SK-N-SH treated with all-trans-retinoic acid at 6 μM for 48 hours (cell line): ENCODE measurements around the gene AMIGO3.
"Not testable (repeated sequence)": the region's sequence is repeated elsewhere in the genome, so short reads cannot be mapped to it uniquely, and the experiment has no call there.

Experiments
- CSRNP3 ChIP-seq: fragments of 250-450 bp; sonication (Bioruptor Pico); IDR thresholded peaks from 2 replicates; pipeline ENCODE4 v1.5.1; 2021; ENCODE audit warnings: mild to moderate bottlenecking, moderate library complexity
- ESRRG ChIP-seq: fragments of 250-450 bp; sonication (Bioruptor Pico); IDR thresholded peaks from 2 replicates; pipeline ENCODE4 v1.6.1; 2021; ENCODE audit warnings: mild to moderate bottlenecking
- PPARA ChIP-seq: fragments of 250-450 bp; sonication (Bioruptor Pico); IDR thresholded peaks from 2 replicates; pipeline ENCODE4 v1.5.0; 2020; ENCODE audit warnings: mild to moderate bottlenecking, borderline replicate concordance
- RARB ChIP-seq: fragments of 250-450 bp; sonication (Bioruptor Pico); IDR thresholded peaks from 2 replicates; pipeline ENCODE4 v1.8.0; 2021; ENCODE audit warnings: mild to moderate bottlenecking, moderate library complexity
- SNAI2 ChIP-seq: fragments of 250-450 bp; sonication (Bioruptor Pico); IDR thresholded peaks from 2 replicates; pipeline ENCODE4 v1.5.0; 2020; ENCODE audit warnings: mild to moderate bottlenecking, moderate library complexity
- TCF4 ChIP-seq: fragments of 250-450 bp; sonication (Bioruptor Pico); IDR thresholded peaks from 2 replicates; pipeline ENCODE4 v1.8.0; 2021; ENCODE audit warnings: mild to moderate bottlenecking, moderate library complexity, borderline replicate concordance
- ZFP3 ChIP-seq: fragments of 250-450 bp; sonication (Bioruptor Pico); IDR thresholded peaks from 2 replicates; pipeline ENCODE4 v1.5.0; 2020; ENCODE audit warnings: mild to moderate bottlenecking, moderate library complexity
- ZNF565 ChIP-seq: fragments of 450-650 bp; formaldehyde crosslinking; conservative IDR thresholded peaks from 2 replicates; pipeline ENCODE4 v1.5.0; 2020; ENCODE audit warnings: low read depth, mild to moderate bottlenecking, moderate library complexity
- ZNF8 ChIP-seq: fragments of 450-650 bp; formaldehyde crosslinking; IDR thresholded peaks from 2 replicates; pipeline ENCODE4 v1.5.0; 2020; ENCODE audit warnings: mild to moderate bottlenecking, moderate library complexity
- TF ChIP-seq, protein P1 (sequence below): fragments of 250-450 bp; sonication (Bioruptor Pico); IDR thresholded peaks from 2 replicates; pipeline ENCODE4 v1.8.0; 2020; ENCODE audit warnings: mild to moderate bottlenecking, moderate library complexity, borderline replicate concordance

- not testable (repeated sequence) for TF ChIP-seq PPARA (CRISPR knock-in tag); ZFP3 (CRISPR knock-in tag); ZNF565; RARB (CRISPR knock-in tag); CSRNP3 (CRISPR knock-in tag); TCF4 (CRISPR knock-in tag); ZNF8 (CRISPR knock-in tag); SNAI2 (CRISPR knock-in tag); ESRRG (CRISPR knock-in tag)
- TF ChIP-seq, protein P1, sequence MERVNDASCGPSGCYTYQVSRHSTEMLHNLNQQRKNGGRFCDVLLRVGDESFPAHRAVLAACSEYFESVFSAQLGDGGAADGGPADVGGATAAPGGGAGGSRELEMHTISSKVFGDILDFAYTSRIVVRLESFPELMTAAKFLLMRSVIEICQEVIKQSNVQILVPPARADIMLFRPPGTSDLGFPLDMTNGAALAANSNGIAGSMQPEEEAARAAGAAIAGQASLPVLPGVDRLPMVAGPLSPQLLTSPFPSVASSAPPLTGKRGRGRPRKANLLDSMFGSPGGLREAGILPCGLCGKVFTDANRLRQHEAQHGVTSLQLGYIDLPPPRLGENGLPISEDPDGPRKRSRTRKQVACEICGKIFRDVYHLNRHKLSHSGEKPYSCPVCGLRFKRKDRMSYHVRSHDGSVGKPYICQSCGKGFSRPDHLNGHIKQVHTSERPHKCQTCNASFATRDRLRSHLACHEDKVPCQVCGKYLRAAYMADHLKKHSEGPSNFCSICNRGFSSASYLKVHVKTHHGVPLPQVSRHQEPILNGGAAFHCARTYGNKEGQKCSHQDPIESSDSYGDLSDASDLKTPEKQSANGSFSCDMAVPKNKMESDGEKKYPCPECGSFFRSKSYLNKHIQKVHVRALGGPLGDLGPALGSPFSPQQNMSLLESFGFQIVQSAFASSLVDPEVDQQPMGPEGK (CRISPR knock-in tag) = not testable (repeated sequence)
Observed at GRCh38 chr3:49689908-49690624, 29.4 kb downstream of the AMIGO3 start.
